H1 (cell line): Measurements from ENCODE around the gene EPB41L1. TPM values are rescaled to one million over a fixed set of nuclear protein-coding genes. Genes with fewer than 3 reads are reported as not detected.

Experiments
- CTCF ChIA-PET: fragments of 300-600 bp; sonication (Branson Sonifier 250); formaldehyde crosslinking; loops from one replicate; lab custom pipeline; 2021; ENCODE audit not compliant: partially characterized antibody; lab: Charles Lee
- POLR2A ChIA-PET: fragments of 300-600 bp; sonication (Branson Sonifier 250); formaldehyde crosslinking; loops from one replicate; lab custom pipeline; 2021; ENCODE audit warnings: inconsistent platforms; ENCODE audit not compliant: partially characterized antibody; lab: Charles Lee
- DNase-seq, 2 experiments: peaks; one replicate each; pipeline versions ENCODE4 v3.0.0 to v3.0.0-alpha.2; 2010 to 2022; ENCODE audit warnings: low spot score in 2 of 2, low read depth in 1 of 2, mixed read lengths in 1 of 2
- FAIRE-seq: peaks from 2 replicates; lab custom pipeline; 2011; peaks lifted over from hg19 to GRCh38; lab: Jason Lieb, UNC
- H2AFZ ChIP-seq: 2 replicates; pipeline ENCODE4 v1.8.1; 2012; ENCODE audit warnings: low read length, inconsistent platforms
- H2AK5ac ChIP-seq: 2 replicates; pipeline ENCODE4 v1.6.1; 2013; ENCODE audit warnings: low read depth, low read length
- H2BK120ac ChIP-seq: replicated peaks from 2 replicates; pipeline ENCODE3; 2013; ENCODE audit warnings: low read depth, low read length, inconsistent platforms
- H2BK12ac ChIP-seq: 2 replicates; pipeline ENCODE4 v1.6.1; 2013; ENCODE audit warnings: low read depth, low read length
- H2BK15ac ChIP-seq: 2 replicates; pipeline ENCODE4 v1.6.1; 2013; ENCODE audit warnings: low read length
- H2BK20ac ChIP-seq: 2 replicates; pipeline ENCODE4 v1.6.1; 2013; ENCODE audit warnings: low read length
- H2BK5ac ChIP-seq: 2 replicates; pipeline ENCODE4 v1.6.1; 2013; ENCODE audit warnings: low read depth, low read length
- H3K14ac ChIP-seq: 2 replicates; pipeline ENCODE4 v1.6.1; 2013; ENCODE audit warnings: inconsistent platforms; ENCODE audit not compliant: insufficient read length
- H3K18ac ChIP-seq: 2 replicates; pipeline ENCODE4 v1.6.1; 2013; ENCODE audit warnings: low read length; ENCODE audit errors: extremely low read depth
- H3K23ac ChIP-seq: 2 replicates; pipeline ENCODE4 v1.6.1; 2013; ENCODE audit warnings: inconsistent platforms; ENCODE audit not compliant: insufficient read length
- H3K23me2 ChIP-seq: 2 replicates; pipeline ENCODE4 v1.6.1; 2013; ENCODE audit warnings: low read depth, low read length
- H3K27ac ChIP-seq: 2 replicates; pipeline ENCODE4 v1.6.1; 2011; ENCODE audit warnings: low read depth, low read length, inconsistent platforms
- H3K27me3 ChIP-seq, 4 experiments: replicated peaks in 1 of 4; 1 replicate in 1 of 4; 2 replicates in 3 of 4; pipeline versions ENCODE4 v1.6.1 to v1.8.1; 2011 to 2013; ENCODE audit warnings: low read length in 3 of 4, mild to moderate bottlenecking in 3 of 4, inconsistent platforms in 2 of 4, mixed read lengths in 2 of 4, moderate library complexity in 1 of 4; ENCODE audit not compliant: control insufficient read depth in 3 of 4, insufficient read depth in 3 of 4; ENCODE audit errors: extremely low read depth in 1 of 4
- H3K36me3 ChIP-seq, 4 experiments: 2 replicates each; pipeline versions ENCODE4 v1.6.1 to v1.8.1; 2011 to 2013; ENCODE audit warnings: mild to moderate bottlenecking in 4 of 4, low read length in 3 of 4, moderate library complexity in 2 of 4, control low read depth in 1 of 4, inconsistent platforms in 1 of 4; ENCODE audit not compliant: insufficient read depth in 4 of 4, control insufficient read depth in 2 of 4
- H3K4ac ChIP-seq: replicated peaks from 2 replicates; pipeline ENCODE3; 2013; ENCODE audit warnings: low read length, low read depth, mixed read lengths, inconsistent platforms; ENCODE audit not compliant: insufficient read length
- H3K4me1 ChIP-seq, 4 experiments: replicated peaks in 1 of 4; 1 replicate in 1 of 4; 2 replicates in 3 of 4; pipeline versions ENCODE4 v1.6.1 to v1.8.1; 2011 to 2013; ENCODE audit warnings: low read length in 3 of 4, inconsistent platforms in 2 of 4, mixed read lengths in 1 of 4; ENCODE audit not compliant: insufficient read depth in 4 of 4, control insufficient read depth in 3 of 4
- H3K4me2 ChIP-seq, 2 experiments: 2 replicates each; pipeline versions ENCODE4 v1.6.1 to v1.8.1; 2011 to 2013; ENCODE audit warnings: low read depth in 2 of 2, low read length in 2 of 2, control low read depth in 1 of 2, inconsistent platforms in 1 of 2, mild to moderate bottlenecking in 1 of 2; ENCODE audit not compliant: insufficient read depth in 1 of 2
- H3K4me3 ChIP-seq, 4 experiments: fragments of 200-600, 300-600 bp in 1 of 4; sonication (generic), shearing (Covaris generic), sonication (Bioruptor Twin) in 1 of 4; 2 replicates each; pipeline versions ENCODE4 v1.5.1 to v1.8.1; 2011 to 2016; ENCODE audit warnings: low read length in 4 of 4, low read depth in 3 of 4, control low read depth in 2 of 4, inconsistent platforms in 2 of 4, mild to moderate bottlenecking in 2 of 4, mixed read lengths in 1 of 4, moderate library complexity in 1 of 4; ENCODE audit not compliant: insufficient read depth in 2 of 4; ENCODE audit errors: extremely low read depth in 1 of 4
- H3K56ac ChIP-seq: replicated peaks from 2 replicates; pipeline ENCODE3; 2013; ENCODE audit warnings: low read depth, mild to moderate bottlenecking, mixed read lengths, low read length, inconsistent platforms; ENCODE audit not compliant: insufficient read length
- H3K79me1 ChIP-seq: 2 replicates; pipeline ENCODE4 v1.6.1; 2013; ENCODE audit warnings: low read depth, low read length, control low read depth
- H3K79me2 ChIP-seq, 2 experiments: 2 replicates each; pipeline versions ENCODE4 v1.6.1 to v1.8.1; 2012 to 2013; ENCODE audit warnings: low read length in 2 of 2, mild to moderate bottlenecking in 2 of 2, inconsistent platforms in 1 of 2; ENCODE audit not compliant: insufficient read depth in 2 of 2, control insufficient read depth in 1 of 2
- H3K9ac ChIP-seq, 4 experiments: replicated peaks in 1 of 4; 1 replicate in 1 of 4; 2 replicates in 3 of 4; pipeline versions ENCODE4 v1.6.1 to v1.8.1; 2011 to 2013; ENCODE audit warnings: low read depth in 3 of 4, low read length in 3 of 4, control low read depth in 2 of 4, mild to moderate bottlenecking in 2 of 4, moderate library complexity in 2 of 4, inconsistent platforms in 1 of 4; ENCODE audit errors: extremely low read depth in 1 of 4
- H3K9me3 ChIP-seq, 2 experiments: 2 replicates each; pipeline versions ENCODE4 v1.6.1 to v1.8.1; 2012 to 2013; ENCODE audit warnings: mild to moderate bottlenecking in 2 of 2, moderate library complexity in 2 of 2, control low read depth in 1 of 2, inconsistent platforms in 1 of 2, low read depth in 1 of 2, low read length in 1 of 2, mixed read lengths in 1 of 2; ENCODE audit not compliant: insufficient read depth in 2 of 2
- H4K20me1 ChIP-seq, 2 experiments: replicated peaks in 1 of 2; 2 replicates each; pipeline versions ENCODE3 to v1.8.1; 2011 to 2013; ENCODE audit warnings: inconsistent platforms in 2 of 2, low read length in 2 of 2, mild to moderate bottlenecking in 1 of 2; ENCODE audit not compliant: insufficient read depth in 2 of 2, control insufficient read depth in 1 of 2
- H4K5ac ChIP-seq: 2 replicates; pipeline ENCODE4 v1.6.1; 2013; ENCODE audit warnings: low read length, low read depth, mixed read lengths, inconsistent platforms; ENCODE audit not compliant: insufficient read length
- H4K8ac ChIP-seq: 2 replicates; pipeline ENCODE4 v1.8.0; 2013; ENCODE audit warnings: mild to moderate bottlenecking, moderate library complexity, low read length, inconsistent platforms; ENCODE audit not compliant: insufficient read depth; ENCODE audit errors: extremely low read depth
- H4K91ac ChIP-seq: replicated peaks from 2 replicates; pipeline ENCODE3; 2013; ENCODE audit warnings: low read length, mixed read lengths, inconsistent platforms; ENCODE audit not compliant: insufficient read length
- ASH2L ChIP-seq: fragments of 200-600, 300-600 bp; sonication (generic); IDR thresholded peaks from one replicate; pipeline ENCODE4 v1.7.1; 2017; ENCODE audit warnings: low read length
- ATF2 ChIP-seq: IDR thresholded peaks from 2 replicates; pipeline ENCODE4 v1.6.1; 2012; ENCODE audit warnings: low read length, inconsistent platforms
- CBX8 ChIP-seq: fragments of 300-800, 300-1000 bp; sonication (generic); IDR thresholded peaks from 2 replicates; pipeline ENCODE4 v1.7.1; 2016; ENCODE audit warnings: low read depth, low read length, borderline replicate concordance
- NRF1 ChIP-seq: IDR thresholded peaks from 2 replicates; pipeline ENCODE4 v1.6.1; 2011; ENCODE audit warnings: mild to moderate bottlenecking, low read depth, low read length, improper control_type of control experiment
- PHF8 ChIP-seq: fragments of 200-600 bp; sonication (generic); conservative IDR thresholded peaks from 2 replicates; pipeline ENCODE4 v1.7.1; 2012; ENCODE audit warnings: low read depth, mild to moderate bottlenecking, inconsistent platforms, low read length, moderate library complexity
- SP4 ChIP-seq: IDR thresholded peaks from 2 replicates; pipeline ENCODE4 v1.6.1; 2012; ENCODE audit warnings: low read length, inconsistent platforms
- YY1 ChIP-seq: IDR thresholded peaks from 2 replicates; pipeline ENCODE4 v1.6.1; 2011; ENCODE audit warnings: low read depth, mild to moderate bottlenecking, low read length
- WGBS, 2 experiments: shearing (Covaris generic) in 1 of 2; methylation state at CpG; one replicate each; pipeline versions ENCODE4 v1.1.6 to v1.1.7; 2013 to 2015; ENCODE audit warnings: low lambda C conversion rate in 2 of 2, mixed read lengths in 2 of 2, inconsistent platforms in 1 of 2, low coverage in 1 of 2, missing lambda C conversion rate in 1 of 2; ENCODE audit not compliant: insufficient replicate concordance in 2 of 2, insufficient coverage in 1 of 2, insufficient read length in 1 of 2; ENCODE audit errors: extremely low coverage in 1 of 2, missing lambda C conversion rate in 1 of 2; 5-methylcytosine and 5-hydroxymethylcytosine counted together
- polyA plus RNA-seq, 7 experiments: library from polyadenylated mRNA; depleted of rRNA in 3 of 7; stranded (reverse) in 5 of 7; unstranded in 2 of 7; fragments of >200 nt in 5 of 7; fragments of 200-250 nt in 2 of 7; gene quantifications; 1 replicate in 5 of 7; 2 replicates in 1 of 7; 4 replicates in 1 of 7; pipeline versions ENCODE4 v1.2.1 to v1.2.3, GENCODE V29; 2011 to 2013; ENCODE audit warnings: missing spikeins in 2 of 7, mixed read lengths in 2 of 7
- total RNA-seq: library from RNA; stranded (reverse); fragmentation: NEBNext Ultra II Directional; extraction: Animal tissue kit (Norgen Biotek cat#: 25700); gene quantifications from 2 replicates; pipeline ENCODE4 v1.2.1, GENCODE V29; 2021
- TF ChIP-seq, protein P1 (sequence below), 3 experiments: IDR thresholded peaks; 1 replicate in 2 of 3; 2 replicates in 1 of 3; pipeline versions ENCODE4 v1.5.1 to v1.6.1; 2011; ENCODE audit warnings: low read length in 3 of 3, mild to moderate bottlenecking in 3 of 3, inconsistent platforms in 2 of 3, low read depth in 1 of 3, moderate library complexity in 1 of 3; ENCODE audit not compliant: insufficient read depth in 1 of 3; ENCODE audit errors: control extremely low read depth in 1 of 3
- TF ChIP-seq, protein P2 (sequence below): IDR thresholded peaks from 2 replicates; pipeline ENCODE4 v1.6.1; 2011; ENCODE audit warnings: low read length, improper control_type of control experiment

EPB41L1 gene
- total and polyA plus RNA-seq, 2 of the 8 experiments (the other 6 are each of a cell fraction or from before 2014, with no cell fraction given): 14.8 to 36.0 TPM

GRCh38 chr20:36275011-36275410 is 120.5 kb downstream of the EPB41L1 start:
- no peaks in the 10 kb centered on the region for H3K79me1 ChIP-seq
- no peak overlapping the region for H2BK20ac ChIP-seq
- peaks cover 0 to 3% of the 10 kb centered on the region in 2 experiments for H4K20me1 ChIP-seq
- H3K9me3 ChIP-seq: no peaks in the 10 kb centered on the region
- H3K4me2 ChIP-seq: no peak overlapping the region
- no peak overlapping the region for H3K4me3 ChIP-seq
- no peaks in the 10 kb centered on the region for H3K23me2 ChIP-seq
- no peak overlapping the region for H2AK5ac ChIP-seq
- no peaks in the 10 kb centered on the region; a peak in 2 of 7 replicates for H3K4me1 ChIP-seq
- no peak overlapping the region for H3K4ac ChIP-seq
- no peak overlapping the region for H3K56ac ChIP-seq
- H3K79me2 ChIP-seq: no peaks in the 10 kb centered on the region
- CTCF ChIA-PET: interaction anchor here (0.5 to 6.9 kb wide), 10 partner anchors 20 to 164 kb away, joined by 3 to 54 read pairs (median 4); no protein-coding TSS in a partner anchor
- H3K18ac ChIP-seq: no peak overlapping the region
- H4K5ac ChIP-seq: no peak overlapping the region
- no peak overlapping the region for H2AFZ ChIP-seq
- H3K9ac ChIP-seq: no peak overlapping the region
- POLR2A ChIA-PET: interaction anchor here (0.7 kb wide), 1 partner anchor 33 kb away, joined by 4 read pairs; no protein-coding TSS in a partner anchor
- H2BK120ac ChIP-seq: no peak overlapping the region
- H2BK12ac ChIP-seq: no peak overlapping the region
- WGBS, 2 experiments: 85% methylated on average over 5 of the region's 5 CpGs; no CpG with 5 or more reads in 1 of the 2 experiments
- no peak overlapping the region for H3K27ac ChIP-seq
- no peak overlapping the region for H2BK5ac ChIP-seq
- no peaks in the 10 kb centered on the region for H3K36me3 ChIP-seq
- no peak for DNase-seq
- H4K8ac ChIP-seq: no peak overlapping the region
- H3K23ac ChIP-seq: no peak overlapping the region
- H3K14ac ChIP-seq: no peak overlapping the region
- FAIRE-seq: no peak
- no peaks in the 10 kb centered on the region for H3K27me3 ChIP-seq
- H4K91ac ChIP-seq: no peak overlapping the region
- no peak overlapping the region for H2BK15ac ChIP-seq
- TF ChIP-seq ATF2 (no peak), YY1 (no peak), CBX8 (no peak), ASH2L (no peak), SP4 (no peak), NRF1 (no peak), PHF8 (no peak)
- TF ChIP-seq, protein P1, sequence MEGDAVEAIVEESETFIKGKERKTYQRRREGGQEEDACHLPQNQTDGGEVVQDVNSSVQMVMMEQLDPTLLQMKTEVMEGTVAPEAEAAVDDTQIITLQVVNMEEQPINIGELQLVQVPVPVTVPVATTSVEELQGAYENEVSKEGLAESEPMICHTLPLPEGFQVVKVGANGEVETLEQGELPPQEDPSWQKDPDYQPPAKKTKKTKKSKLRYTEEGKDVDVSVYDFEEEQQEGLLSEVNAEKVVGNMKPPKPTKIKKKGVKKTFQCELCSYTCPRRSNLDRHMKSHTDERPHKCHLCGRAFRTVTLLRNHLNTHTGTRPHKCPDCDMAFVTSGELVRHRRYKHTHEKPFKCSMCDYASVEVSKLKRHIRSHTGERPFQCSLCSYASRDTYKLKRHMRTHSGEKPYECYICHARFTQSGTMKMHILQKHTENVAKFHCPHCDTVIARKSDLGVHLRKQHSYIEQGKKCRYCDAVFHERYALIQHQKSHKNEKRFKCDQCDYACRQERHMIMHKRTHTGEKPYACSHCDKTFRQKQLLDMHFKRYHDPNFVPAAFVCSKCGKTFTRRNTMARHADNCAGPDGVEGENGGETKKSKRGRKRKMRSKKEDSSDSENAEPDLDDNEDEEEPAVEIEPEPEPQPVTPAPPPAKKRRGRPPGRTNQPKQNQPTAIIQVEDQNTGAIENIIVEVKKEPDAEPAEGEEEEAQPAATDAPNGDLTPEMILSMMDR (IDR thresholded peaks at IDR 0.05; ENCODE audit: control extremely low read depth in 1 of 3, insufficient read depth in 1 of 3, low read depth in 1 of 3, low read length in 3 of 3): no peak
- TF ChIP-seq, protein P2, sequence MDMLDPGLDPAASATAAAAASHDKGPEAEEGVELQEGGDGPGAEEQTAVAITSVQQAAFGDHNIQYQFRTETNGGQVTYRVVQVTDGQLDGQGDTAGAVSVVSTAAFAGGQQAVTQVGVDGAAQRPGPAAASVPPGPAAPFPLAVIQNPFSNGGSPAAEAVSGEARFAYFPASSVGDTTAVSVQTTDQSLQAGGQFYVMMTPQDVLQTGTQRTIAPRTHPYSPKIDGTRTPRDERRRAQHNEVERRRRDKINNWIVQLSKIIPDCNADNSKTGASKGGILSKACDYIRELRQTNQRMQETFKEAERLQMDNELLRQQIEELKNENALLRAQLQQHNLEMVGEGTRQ: no peak
